HG03439 (cell line): Measurements from ENCODE around the gene CLOCK.
A peak's percentile ranks its signal among the peaks of the same experiment; 100 is the strongest.

Experiments used
- ATAC-seq: cut with Tn5 transposase; IDR thresholded peaks from one replicate; pipeline ENCODE4 v1.9.1; 2021; ENCODE audit warnings: mild to moderate bottlenecking, moderate library complexity; ENCODE audit not compliant: unreplicated experiment

Gene CLOCK

DNA sequence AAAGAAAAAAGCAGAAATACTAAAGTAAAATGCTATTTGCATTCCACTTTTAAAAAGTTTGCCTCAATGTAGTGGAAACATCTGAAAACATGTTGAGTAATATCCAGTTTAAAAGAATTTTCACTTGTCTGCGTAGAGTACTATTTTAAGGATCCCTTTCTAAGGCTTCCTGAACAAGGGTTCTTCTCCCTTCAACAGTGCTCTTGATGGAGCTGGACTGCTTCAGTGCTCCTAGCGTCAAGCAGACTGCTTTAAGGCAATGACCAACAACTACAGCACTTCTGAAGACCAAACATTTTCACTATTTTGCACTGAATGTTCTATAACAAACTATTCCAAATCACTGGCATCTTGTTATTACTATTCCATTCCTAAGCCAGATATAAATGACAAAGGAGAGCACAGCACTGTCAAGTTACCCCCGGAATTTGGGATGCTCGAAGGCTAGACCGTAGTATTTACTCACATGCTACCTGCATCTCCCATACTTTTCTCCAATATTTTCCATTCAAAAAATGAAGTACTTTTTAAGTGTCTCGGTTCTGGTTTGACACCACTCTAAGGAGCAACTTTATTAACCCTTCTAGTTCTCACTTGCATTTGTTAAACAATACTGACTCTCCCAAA lies 114.9 kb downstream of the CLOCK start:
- ATAC-seq, result no peak

DNA sequence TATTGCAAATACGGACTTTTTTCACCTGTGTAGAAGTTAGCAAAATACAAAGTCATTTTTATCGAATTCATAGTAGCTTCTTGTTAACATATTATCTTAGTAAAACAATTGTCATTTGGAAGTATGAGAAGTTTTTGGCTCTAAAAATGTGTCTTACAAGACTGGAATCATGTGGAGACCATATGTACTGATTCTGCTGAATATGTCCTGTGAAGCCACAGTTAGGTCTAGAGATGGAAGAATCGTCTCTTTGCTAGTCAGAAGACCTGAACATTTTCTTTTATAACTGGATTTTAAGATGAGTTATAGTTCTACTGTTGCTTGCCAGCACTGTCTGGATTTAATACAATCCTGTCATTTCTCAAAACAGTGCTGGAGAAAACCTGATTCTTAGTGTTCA lies 121.9 kb downstream of the CLOCK start:
- no peak for ATAC-seq

DNA sequence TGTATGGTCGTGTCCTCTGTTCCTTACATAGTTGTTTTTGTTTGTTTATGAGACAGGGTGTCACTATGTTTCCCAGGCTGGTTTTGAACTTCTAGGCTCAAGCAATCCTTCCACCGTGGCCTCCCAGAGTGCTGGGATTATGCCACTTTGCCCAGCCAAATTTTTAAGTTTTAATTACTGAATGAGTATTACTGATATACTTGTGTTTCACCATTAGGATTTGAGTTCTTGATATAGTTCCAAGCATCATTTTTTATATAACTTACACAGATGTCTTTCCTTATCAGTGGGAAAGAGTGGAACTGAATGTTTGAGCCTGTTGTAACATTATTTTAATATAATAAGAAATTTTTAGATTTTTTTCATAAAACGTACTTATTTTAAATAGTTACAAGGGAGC lies 130.5 kb downstream of the CLOCK start:
- no peak for ATAC-seq

DNA sequence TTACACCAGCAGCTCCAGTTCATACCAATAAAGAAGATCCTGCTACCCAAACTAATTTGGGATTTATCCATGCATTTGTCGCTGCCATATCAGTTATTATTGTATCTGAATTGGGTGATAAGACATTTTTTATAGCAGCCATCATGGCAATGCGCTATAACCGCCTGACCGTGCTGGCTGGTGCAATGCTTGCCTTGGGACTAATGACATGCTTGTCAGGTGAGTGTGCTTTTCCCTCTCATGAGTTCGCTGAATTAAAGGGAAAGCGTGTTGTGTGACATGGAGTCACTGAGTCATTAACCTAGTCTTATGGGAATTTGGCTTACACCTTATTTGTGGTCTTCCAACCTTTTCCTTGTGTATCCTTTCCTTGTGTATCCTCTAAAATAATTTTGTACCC lies 135.1 kb downstream of the CLOCK start:
- no peak for ATAC-seq

DNA sequence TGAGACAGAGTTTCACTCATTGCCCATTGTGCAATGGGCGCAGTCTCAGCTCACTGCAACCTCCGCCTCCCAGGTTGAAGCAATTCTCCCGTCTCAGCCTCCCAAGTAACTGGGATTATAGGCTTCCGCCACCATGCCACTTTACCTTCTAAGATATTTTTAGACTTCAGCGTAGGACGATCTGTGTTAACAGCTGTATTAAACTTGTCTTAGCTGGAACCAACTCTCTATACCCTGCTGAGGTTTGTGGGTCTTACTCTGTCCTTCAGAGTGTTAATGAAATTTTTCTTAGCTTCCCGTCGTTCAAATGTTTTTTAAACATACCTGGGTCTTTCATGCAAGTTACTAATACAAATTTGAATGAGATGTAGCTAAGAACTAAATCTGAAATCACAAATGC lies 136.3 kb downstream of the CLOCK start:
- no peak for ATAC-seq

DNA sequence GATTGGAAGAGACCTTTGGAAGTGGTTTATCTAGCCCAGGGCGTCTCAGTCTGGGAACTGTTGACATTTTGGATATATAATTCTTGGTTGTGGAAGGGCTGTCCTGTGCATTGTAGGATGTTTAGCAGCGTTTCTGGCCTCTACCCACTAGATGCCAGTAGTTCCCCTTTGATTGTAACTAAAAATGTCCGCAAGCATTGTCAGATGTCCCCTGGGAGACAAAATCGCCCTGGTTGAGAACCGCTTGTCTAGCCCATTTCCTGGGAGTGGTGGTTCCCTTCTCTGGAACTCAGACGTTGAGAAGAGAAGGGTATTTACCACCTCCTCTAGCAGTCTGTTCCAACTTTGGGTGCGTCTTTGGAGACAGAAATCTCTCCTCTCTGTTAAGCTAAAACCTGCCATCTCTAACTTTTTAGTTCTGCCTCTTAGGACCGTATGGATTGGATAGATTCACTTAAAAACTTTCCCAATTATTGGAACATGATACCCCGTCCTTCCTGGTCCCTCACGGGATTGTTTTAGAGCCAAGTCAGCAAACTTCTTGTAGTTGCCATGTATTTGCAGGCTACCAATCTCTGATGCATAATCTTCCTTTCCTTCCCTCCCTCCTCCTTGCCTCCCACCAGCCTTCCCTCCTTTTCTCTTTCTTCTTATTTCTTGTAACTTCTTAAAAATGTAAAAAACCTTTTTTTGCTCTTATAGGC lies 137.1 kb downstream of the CLOCK start:
- ATAC-seq, result peak; percentile 56

DNA sequence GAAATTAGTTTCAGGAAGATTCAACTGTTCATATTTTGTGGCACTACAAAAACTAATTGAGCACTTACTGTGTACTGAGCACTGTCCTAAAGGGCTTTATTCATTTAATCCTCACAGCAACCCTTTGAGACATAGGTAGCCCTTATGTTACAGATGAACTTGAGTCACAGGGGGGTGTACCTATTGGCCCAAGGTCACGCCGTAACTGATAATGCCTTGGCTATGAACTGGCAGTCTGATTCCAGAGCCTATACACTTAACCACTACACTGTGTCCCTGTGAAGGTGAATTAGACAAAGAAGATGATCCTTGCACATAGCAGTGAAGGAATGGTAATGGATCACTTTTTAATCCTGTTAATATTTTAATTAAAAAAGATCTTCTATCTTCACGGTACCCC lies 138.9 kb downstream of the CLOCK start:
- no peak for ATAC-seq

DNA sequence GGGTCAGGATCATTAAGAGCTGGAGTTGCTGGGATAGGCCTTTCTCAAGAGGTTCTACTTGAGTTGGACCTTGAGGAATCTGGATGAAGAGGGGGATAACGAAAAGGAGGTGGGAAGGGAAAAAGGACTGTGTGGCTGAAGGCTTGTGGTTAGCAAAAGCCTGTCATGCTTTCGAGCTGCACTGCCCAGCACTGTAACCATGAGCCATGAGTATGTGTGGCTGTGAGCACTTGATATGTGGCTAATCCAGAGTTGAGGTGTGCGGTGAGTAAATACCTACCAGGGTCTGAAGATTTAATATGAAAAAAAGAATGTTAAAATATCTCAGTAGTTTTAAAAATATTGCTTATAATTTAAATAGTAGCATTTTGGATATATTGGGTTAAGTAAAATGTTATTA lies 139.6 kb downstream of the CLOCK start:
- no peak for ATAC-seq

DNA sequence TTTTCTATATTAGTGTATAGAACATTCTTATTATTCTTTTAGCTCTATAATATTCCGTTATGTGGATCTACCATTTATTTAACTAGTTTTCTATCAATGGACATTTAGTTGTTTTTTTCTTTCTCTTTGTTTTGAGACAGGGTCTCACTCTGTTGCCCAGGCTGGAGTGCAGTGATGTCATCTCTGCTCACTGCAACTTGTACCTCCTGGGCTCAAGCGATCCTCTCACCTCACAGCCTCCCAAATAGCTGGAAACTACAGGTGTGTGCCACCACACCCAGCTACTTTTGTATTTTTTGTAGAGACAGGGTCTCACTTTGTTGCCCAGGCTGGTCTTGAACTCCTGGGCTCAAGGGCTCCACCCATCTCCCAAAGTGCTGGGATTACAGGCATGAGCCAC lies 140.2 kb downstream of the CLOCK start:
- no peak for ATAC-seq

DNA sequence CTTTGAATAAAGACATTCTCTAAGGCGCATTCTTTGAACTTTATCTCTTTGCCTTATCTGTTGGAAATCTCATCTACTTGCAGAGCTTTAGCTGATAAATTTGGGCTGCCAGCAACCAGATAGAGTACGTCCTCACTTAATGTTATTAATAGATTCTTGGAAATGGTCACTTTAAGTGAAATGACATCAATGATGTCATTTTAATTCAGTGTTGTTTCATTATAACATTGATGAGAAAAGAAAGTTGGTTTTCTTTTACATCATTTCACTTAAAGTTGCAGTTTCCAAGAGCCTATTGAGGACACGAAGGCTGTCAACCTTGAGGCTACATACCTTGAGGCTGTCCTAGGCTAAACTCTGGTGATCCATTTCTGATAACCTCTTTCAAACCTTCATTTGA lies 141.6 kb downstream of the CLOCK start:
- ATAC-seq, result no peak

DNA sequence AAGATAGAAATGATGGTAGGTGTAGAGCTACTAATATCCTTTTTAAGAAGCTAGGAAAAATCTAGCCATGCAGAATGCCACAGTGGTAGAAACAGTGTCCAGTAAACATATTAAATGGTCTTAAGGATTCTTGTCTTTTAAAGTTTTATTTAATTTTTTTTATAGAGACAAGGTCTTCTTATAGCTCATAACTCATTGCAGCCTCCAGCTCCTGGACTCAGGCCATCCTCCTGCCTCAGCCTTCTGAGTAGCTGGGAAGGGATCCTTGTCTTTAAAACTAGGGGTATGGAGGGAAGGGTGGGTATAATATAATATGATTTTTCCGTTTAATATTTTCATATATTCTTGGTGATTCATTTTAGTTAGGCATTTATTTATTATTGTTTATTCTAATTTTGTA lies 147.1 kb downstream of the CLOCK start:
- no peak for ATAC-seq

DNA sequence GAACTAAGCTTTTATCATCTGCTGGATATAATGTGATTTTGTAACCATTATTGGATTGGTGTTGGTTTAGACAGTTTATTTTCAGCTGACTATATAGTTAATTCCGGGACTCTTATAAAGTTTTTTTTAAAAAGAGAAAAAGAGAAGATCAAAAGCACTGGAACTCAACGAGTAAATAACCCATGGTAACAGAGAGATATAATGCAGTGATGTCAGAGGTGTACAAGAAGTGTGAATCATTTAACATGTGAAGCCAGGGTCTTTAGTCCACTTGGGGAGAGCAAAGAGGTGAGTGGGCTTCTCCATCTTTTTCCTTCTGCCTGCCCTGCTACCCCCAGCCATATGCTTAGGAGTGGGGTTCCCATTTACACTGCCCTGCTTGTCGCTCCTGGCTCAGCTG lies 147.7 kb downstream of the CLOCK start:
- ATAC-seq, result no peak

DNA sequence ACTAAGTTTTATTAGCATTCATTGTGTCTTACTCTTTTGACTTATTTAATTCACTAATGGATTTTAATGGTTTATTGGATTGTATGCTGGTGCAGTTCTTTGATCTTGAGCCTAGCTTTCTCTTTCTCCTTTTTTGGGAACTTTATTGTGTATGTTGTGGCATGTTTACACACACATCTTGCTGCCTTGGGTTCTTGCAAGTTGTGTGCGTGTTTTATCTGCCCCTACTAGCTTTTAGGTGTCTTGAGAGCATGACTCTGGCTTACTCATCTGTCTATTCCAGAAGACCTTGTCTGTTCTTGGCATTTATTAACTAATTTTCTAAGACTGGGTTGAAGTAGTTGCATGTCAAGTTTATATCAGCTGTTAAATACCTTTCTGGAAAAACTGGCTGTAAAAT lies 148.2 kb downstream of the CLOCK start:
- ATAC-seq, result no peak

DNA sequence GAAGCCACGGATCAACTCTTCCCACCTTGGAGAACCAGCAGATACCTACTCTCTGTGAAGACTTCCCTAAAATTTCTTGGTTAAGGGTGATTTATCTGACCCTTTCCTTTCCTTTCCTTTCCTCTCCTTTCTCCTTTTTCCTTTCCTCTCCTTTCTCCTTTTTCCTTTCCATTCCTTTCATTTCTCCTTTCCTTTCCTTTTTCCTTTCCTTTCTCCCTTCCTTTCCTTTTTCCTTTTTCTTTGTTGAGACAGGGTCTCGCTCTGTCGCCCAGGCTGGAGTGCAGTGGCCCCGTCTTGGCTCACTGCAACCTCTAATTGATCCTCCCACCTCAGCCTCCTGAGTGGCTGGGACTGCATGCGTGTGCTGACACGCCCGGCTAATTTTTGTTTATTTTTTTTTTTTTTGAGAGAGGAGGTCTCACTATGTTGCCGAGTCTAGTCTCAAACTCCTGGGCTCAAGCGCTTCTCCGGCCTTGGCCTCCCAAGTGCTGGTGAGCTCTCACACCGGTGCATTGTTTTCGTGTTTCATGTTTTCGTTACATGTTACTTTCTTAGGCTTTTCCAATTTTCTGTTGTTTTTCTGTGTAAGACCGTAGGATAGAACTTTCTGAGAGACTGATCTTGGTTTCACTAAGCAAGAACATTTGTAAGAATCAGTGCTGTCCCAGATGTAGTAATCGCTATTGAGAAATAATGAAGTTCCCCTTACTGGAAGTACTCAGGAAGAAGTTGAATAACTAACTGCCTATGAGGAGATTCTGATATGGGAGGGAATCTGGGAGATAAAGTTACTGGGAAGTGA lies 149.0 kb downstream of the CLOCK start:
- ATAC-seq, result no peak

DNA sequence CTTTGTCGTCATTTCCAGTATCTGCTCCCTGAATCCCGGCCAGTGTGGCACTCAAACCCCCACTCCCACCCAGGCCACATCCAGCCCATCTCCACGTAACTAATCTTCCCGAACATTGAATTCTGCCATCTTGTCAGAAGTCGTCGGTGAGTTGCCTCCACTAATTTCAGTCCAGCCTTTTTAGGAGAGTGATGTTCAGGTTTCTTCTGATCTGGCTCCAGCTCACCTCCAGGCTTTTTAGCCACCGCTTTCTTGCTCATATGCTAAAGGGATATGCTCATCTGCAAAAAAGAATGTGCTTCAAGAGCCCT lies 149.6 kb downstream of the CLOCK start:
- ATAC-seq, result no peak

DNA sequence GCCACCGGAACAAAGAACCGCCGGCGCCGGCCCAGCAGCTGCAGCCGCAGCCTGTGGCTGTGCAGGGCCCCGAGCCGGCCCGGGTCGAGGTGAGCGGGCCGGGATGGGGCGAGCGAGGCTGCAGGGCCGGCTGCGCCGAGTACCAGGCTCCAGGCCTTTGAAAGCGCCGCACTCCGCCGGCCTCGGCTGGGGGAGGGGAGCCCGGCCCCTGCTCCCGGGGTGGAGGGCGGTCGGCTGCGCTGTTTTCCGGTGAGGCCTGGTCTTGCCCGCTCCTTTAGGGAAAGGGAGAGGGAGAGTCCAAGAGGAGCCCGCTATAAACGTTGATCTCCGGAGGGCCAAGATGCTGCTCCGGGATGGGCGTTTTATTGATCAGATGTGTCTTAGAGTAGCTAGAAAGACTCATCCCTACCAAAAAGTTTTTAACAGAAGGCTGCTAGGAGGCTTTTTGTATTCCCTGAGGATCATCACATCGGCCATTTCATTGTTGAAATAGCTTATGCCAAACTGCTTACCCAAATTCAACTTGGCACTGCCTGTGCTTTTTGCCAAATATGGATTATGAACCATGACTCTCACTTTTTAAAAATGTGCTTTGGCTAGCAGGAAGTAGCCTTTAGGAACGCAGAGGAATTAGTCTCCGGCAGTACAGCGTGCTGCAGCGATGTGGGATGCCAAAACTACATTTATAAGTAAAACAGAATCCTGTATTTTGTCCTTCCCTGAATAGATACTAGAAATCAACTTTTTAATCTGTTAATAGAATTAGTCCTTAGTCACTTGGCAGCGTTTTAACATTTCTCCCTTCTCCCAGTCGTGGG lies 150.2 kb downstream of the CLOCK start:
- peak; percentile 25 for ATAC-seq

DNA sequence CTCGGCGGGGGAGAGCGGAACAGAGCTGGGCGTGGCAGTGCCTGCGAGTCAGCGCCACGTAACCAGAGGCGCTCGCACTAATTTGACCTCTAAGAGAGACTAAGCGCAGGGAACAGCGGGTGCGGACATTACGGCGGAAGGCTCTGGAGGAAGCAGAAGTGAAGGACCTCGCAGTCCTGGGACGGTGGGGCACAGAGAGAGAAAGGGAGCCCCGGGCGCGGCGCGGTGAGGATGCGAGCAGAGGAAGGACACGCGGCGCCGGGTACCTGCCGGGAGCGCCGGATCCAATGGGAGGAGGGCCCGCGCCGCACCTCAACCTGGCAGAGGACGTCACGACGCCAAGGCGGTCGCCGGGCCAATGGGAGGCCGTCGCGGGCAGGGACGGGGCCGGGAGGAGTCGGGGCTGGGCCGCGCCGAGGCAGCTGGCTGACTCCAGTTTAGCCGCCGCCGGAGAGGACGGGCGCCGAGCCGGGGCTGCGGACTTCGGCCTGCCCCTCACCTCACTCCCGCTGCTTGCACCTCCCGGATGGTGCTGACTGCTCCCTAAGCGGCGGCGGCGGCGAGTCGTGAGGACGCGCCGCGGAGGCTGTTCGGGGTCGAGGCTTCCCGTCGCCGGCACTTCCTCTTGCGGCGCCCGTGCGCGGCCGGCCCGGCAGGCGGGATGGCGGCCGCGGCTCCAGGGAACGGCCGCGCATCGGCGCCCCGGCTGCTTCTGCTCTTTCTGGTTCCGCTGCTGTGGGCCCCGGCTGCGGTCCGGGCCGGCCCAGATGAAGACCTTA lies 151.0 kb downstream of the CLOCK start, which contains the start of gene TMEM165:
TSS of gene TMEM165 (plus strand) at position 429 of the 779 bp plus-strand sequence. CDS start at position 662, 233 bp downstream.
- peak; percentile 94 for ATAC-seq

DNA sequence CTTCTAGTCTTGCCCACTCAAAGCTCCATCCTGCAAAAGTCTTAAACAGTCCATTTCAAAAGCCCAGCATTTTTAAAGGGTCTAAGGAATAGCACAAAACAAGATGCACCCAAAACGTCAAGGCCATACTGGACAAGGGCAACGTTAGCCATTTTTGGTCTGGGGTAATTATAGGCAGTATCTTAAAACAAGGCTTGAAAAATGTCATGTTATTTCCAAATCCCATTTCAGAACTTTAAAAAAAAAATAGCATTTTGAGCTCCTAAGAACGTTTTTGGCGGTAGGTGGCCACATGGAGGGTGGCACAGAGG lies 151.5 kb downstream of the CLOCK start:
- peak; percentile 2 for ATAC-seq

DNA sequence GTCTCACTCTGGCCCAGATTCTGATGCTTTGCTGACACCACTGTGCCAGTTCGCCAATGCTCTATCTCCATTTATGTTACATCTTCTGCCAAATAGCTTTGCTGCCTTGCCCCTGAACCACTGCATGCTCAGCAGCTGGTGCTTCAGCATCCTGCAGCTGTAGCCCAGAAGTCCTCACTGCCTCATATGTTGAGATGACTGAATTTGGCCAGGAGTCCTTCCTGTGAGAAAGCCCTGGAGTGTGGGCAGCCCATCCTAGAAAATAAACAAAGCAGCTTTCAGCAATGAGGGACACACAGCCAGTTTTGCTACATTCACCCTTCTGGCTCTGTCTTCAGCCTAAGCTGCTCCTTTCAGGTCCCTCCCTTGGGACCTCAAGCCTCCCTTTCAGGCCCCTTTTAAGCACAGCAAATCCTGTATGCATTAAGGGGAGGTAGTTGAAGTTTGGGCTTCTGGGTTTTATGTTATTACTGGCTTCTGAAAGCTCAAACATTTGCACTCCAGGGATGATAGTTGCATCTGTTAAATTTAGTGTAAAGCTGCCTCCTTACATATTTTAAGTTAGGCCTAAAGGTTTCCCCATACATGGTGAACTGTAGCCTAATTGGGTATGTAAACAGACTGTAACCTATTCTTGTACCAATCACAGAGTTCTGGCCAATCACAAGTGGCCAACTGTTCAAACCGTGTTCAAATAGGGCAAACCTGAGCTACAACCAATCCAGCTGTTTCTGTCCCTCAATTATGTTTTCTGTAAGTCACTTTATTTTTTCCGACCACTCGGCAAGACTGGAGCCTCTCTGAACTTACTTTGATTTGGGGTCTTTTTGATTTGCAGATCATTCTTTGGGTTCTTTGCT lies 153.0 kb downstream of the CLOCK start:
- ATAC-seq, result no peak

DNA sequence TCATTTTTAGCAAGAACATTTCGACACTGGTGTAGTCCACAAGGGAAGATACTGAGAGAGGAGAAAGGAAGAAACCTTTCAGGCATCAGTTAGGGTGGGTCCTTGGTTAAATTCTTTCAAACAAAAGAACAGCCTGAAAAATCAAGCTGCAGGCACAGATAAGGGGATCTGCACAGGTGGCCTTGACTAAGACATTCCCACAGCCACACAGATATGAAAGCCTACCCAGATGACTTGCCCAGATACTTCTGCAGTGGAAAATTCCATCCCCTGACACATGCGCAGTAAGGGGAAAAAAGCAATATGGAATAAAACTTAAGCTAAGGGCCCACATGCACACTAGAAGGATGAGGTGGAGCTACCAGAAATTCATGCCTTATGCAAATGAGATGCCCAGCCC lies 159.9 kb downstream of the CLOCK start:
- no peak for ATAC-seq
